ENCODE data around the gene PALLD.

PALLD gene

DNA sequence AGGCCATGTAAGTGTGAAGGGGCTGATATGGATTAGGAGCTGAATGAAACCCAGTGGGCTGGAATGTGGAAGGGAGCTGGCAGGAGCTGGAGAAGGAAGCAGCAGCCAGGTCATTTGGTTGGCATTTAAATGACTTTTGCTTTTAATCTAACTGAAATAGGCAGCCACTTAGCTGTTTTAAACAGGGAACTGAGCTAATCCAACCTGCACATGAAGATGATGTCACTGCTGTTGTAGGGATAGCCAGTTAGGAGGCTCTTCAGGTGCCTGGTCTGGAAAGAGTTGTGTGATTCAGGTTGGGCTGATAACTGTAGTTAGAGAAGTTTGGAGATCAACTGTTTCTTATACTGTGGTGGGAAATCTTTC, 122.4 kb downstream of the PALLD start:
- TF ChIP-seq PAX5 (IDR thresholded peaks at IDR 0.05; ENCODE audit: insufficient read depth, low read length, severe bottlenecking) (no peak), POU2F2 (IDR thresholded peaks at IDR 0.05; ENCODE audit: low read depth, low read length) (no peak), TAF1 (IDR thresholded peaks at IDR 0.05; ENCODE audit: low read depth, low read length) (no peak), POLR2AphosphoS5 (IDR thresholded peaks at IDR 0.05; ENCODE audit: low read depth, low read length) (no peak), POLR2A (IDR thresholded peaks at IDR 0.05; ENCODE audit: low read depth, low read length) (no peak), SPI1 (IDR thresholded peaks at IDR 0.05; ENCODE audit: low read depth, low read length) (no peak)
- FAIRE-seq (no peak), DNase-seq (ENCODE audit: insufficient read length, low spot score) (no peak)

- DNase-seq (ENCODE audit: insufficient read length, low spot score) (no peak), FAIRE-seq (no peak)
- TF ChIP-seq POLR2A (IDR thresholded peaks at IDR 0.05; ENCODE audit: low read depth, low read length) (no peak), TAF1 (IDR thresholded peaks at IDR 0.05; ENCODE audit: low read depth, low read length) (no peak), PAX5 (IDR thresholded peaks at IDR 0.05; ENCODE audit: insufficient read depth, low read length, severe bottlenecking) (no peak), POLR2AphosphoS5 (IDR thresholded peaks at IDR 0.05; ENCODE audit: low read depth, low read length) (no peak), POU2F2 (IDR thresholded peaks at IDR 0.05; ENCODE audit: low read depth, low read length) (no peak), SPI1 (IDR thresholded peaks at IDR 0.05; ENCODE audit: low read depth, low read length) (no peak)
Observed at GRCh38 chr4:168621806-168622589, 125.1 kb downstream of the PALLD start.

- TF ChIP-seq POU2F2 (IDR thresholded peaks at IDR 0.05; ENCODE audit: low read depth, low read length) (no peak), SPI1 (IDR thresholded peaks at IDR 0.05; ENCODE audit: low read depth, low read length) (no peak), POLR2AphosphoS5 (IDR thresholded peaks at IDR 0.05; ENCODE audit: low read depth, low read length) (no peak), TAF1 (IDR thresholded peaks at IDR 0.05; ENCODE audit: low read depth, low read length) (no peak), PAX5 (IDR thresholded peaks at IDR 0.05; ENCODE audit: insufficient read depth, low read length, severe bottlenecking) (no peak), POLR2A (IDR thresholded peaks at IDR 0.05; ENCODE audit: low read depth, low read length) (no peak)
- no peak for FAIRE-seq
Observed at GRCh38 chr4:168622600-168622999, 125.7 kb downstream of the PALLD start.

DNA sequence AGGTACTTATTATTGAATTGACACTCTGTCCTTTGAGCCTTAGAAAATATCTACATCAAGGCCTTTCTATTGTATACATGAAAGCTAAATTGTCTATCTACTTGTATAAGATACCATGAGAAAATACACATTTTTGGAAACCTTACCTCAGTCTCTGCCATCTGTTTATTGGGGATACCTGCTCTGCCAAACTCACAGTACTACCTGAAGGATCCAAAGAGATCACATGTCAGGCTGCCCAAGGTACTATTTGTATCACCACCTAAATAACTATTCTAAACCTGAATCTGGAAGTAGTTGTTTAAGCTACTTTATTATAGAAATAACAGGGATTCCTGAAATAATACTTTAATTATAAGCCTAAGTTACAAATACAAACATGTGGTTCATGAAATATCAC, 126.2 kb downstream of the PALLD start:
- no peak for DNase-seq (ENCODE audit: insufficient read length, low spot score)
- no peak for FAIRE-seq
- TF ChIP-seq PAX5 (IDR thresholded peaks at IDR 0.05; ENCODE audit: insufficient read depth, low read length, severe bottlenecking): no peak
- no peak for TF ChIP-seq TAF1 (IDR thresholded peaks at IDR 0.05; ENCODE audit: low read depth, low read length)
- TF ChIP-seq POU2F2 (IDR thresholded peaks at IDR 0.05; ENCODE audit: low read depth, low read length): no peak
- TF ChIP-seq SPI1 (IDR thresholded peaks at IDR 0.05; ENCODE audit: low read depth, low read length): no peak
- TF ChIP-seq POLR2AphosphoS5 (IDR thresholded peaks at IDR 0.05; ENCODE audit: low read depth, low read length): no peak

More at GRCh38 chr4:168622600-168622999, 125.7 kb downstream of the PALLD start:
- no peak for DNase-seq (ENCODE audit: insufficient read length, low spot score)

DNA sequence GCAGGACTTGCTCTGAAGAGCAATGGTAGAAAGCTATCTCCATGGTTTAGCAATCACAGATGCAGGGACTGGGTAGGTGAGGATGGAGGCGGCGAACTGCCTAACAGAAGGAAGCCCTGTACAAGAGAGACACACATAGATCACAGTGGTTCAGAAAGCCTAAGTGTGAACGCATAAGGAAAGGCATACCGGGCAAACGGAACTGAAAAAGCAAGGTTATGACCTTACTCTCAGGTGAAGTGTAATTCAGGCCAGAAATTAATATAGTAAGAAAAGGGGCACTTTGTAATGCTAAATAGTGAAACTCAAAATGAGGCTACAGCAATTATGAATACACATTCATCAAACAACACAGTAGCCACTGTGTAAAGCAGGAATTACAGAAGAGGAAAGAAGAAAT, 126.6 kb downstream of the PALLD start:
- TF ChIP-seq POLR2AphosphoS5 (IDR thresholded peaks at IDR 0.05; ENCODE audit: low read depth, low read length) (no peak), POLR2A (IDR thresholded peaks at IDR 0.05; ENCODE audit: low read depth, low read length) (no peak), PAX5 (IDR thresholded peaks at IDR 0.05; ENCODE audit: insufficient read depth, low read length, severe bottlenecking) (no peak), TAF1 (IDR thresholded peaks at IDR 0.05; ENCODE audit: low read depth, low read length) (no peak), SPI1 (IDR thresholded peaks at IDR 0.05; ENCODE audit: low read depth, low read length) (no peak), POU2F2 (IDR thresholded peaks at IDR 0.05; ENCODE audit: low read depth, low read length) (no peak)
- FAIRE-seq (no peak), DNase-seq (ENCODE audit: insufficient read length, low spot score) (no peak)

DNA sequence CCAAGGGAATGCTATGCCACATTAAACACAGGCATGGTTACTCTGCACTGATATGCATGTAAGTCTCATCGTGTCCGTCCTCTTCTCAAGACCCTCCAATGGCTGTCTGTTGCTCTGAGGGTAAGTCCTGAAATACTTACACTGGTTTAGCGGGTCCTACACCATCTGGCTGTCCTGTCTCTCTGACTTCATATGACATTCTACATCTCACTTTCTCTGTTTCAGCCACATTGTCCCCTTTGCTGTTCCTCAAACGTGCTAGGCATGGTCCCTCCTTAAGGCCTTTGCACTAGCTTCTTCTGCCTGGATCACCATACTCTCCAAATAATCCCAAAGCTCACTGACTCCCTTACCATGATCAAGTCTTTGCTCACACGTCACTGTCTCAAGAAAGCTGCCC, 131.4 kb downstream of the PALLD start:
- no peak for DNase-seq (ENCODE audit: insufficient read length, low spot score)
- no peak for FAIRE-seq
- no peak for TF ChIP-seq POLR2AphosphoS5 (IDR thresholded peaks at IDR 0.05; ENCODE audit: low read depth, low read length)
- TF ChIP-seq PAX5 (IDR thresholded peaks at IDR 0.05; ENCODE audit: insufficient read depth, low read length, severe bottlenecking): no peak
- no peak for TF ChIP-seq POLR2A (IDR thresholded peaks at IDR 0.05; ENCODE audit: low read depth, low read length)
- no peak for TF ChIP-seq POU2F2 (IDR thresholded peaks at IDR 0.05; ENCODE audit: low read depth, low read length)
- no peak for TF ChIP-seq TAF1 (IDR thresholded peaks at IDR 0.05; ENCODE audit: low read depth, low read length)
- TF ChIP-seq SPI1 (IDR thresholded peaks at IDR 0.05; ENCODE audit: low read depth, low read length): no peak

DNA sequence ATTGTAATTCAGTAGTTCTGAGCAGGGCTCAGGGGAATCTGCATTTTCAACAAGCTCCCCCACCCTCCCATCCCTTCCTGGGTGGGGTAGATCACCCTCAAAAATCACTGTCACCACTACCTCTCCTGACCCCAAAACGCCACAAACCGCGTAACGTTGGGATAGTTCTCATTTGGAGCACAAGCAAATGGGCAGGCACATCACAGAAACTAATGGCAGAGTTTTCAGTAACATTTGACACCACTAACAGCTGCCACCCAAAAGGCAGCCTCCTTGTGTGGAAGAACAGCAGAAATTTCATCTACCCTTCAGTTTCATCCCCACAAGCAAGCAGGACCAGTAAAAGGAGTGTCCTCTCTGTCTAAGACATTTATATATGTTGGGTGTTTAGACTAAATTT, 132.7 kb downstream of the PALLD start:
- TF ChIP-seq POLR2AphosphoS5 (IDR thresholded peaks at IDR 0.05; ENCODE audit: low read depth, low read length): no peak
- no peak for TF ChIP-seq POLR2A (IDR thresholded peaks at IDR 0.05; ENCODE audit: low read depth, low read length)
- TF ChIP-seq SPI1 (IDR thresholded peaks at IDR 0.05; ENCODE audit: low read depth, low read length): no peak
- TF ChIP-seq PAX5 (IDR thresholded peaks at IDR 0.05; ENCODE audit: insufficient read depth, low read length, severe bottlenecking): no peak
- no peak for TF ChIP-seq TAF1 (IDR thresholded peaks at IDR 0.05; ENCODE audit: low read depth, low read length)
- TF ChIP-seq POU2F2 (IDR thresholded peaks at IDR 0.05; ENCODE audit: low read depth, low read length): no peak
- FAIRE-seq (no peak), DNase-seq (ENCODE audit: insufficient read length, low spot score) (no peak)

- TF ChIP-seq PAX5 (IDR thresholded peaks at IDR 0.05; ENCODE audit: insufficient read depth, low read length, severe bottlenecking) (no peak), POU2F2 (IDR thresholded peaks at IDR 0.05; ENCODE audit: low read depth, low read length) (no peak), POLR2A (IDR thresholded peaks at IDR 0.05; ENCODE audit: low read depth, low read length) (no peak), POLR2AphosphoS5 (IDR thresholded peaks at IDR 0.05; ENCODE audit: low read depth, low read length) (no peak), SPI1 (IDR thresholded peaks at IDR 0.05; ENCODE audit: low read depth, low read length) (no peak), TAF1 (IDR thresholded peaks at IDR 0.05; ENCODE audit: low read depth, low read length) (no peak)
- no peak for DNase-seq (ENCODE audit: insufficient read length, low spot score)
- no peak for FAIRE-seq
Observed at GRCh38 chr4:168630445-168631187, 133.8 kb downstream of the PALLD start.

Data from GM12891 (cell line).